Neural cell (in vitro differentiated cells): ENCODE data around the gene GANC. TPM values are rescaled to one million over a fixed set of nuclear protein-coding genes. Genes with fewer than 3 reads are reported as not detected.
A peak's percentile ranks its signal among the peaks of the same experiment; 100 is the strongest.

Source experiments
- H2AFZ ChIP-seq: fragments of 200-600, 300-800 bp; sonication (generic), shearing (Covaris generic); 2 replicates; pipeline ENCODE4 v1.6.0; 2014; ENCODE audit warnings: low read depth, mild to moderate bottlenecking, antibody characterized with exemption, low read length, moderate library complexity
- H3F3A ChIP-seq: fragments of 200-600 bp; shearing (Covaris generic); 2 replicates; pipeline ENCODE4 v1.6.1; 2016; ENCODE audit warnings: mild to moderate bottlenecking, moderate library complexity, mixed read lengths, antibody characterized with exemption, low read length; ENCODE audit not compliant: insufficient read depth, poor library complexity, severe bottlenecking
- H3K27ac ChIP-seq: fragments of 200-600, 300-800 bp; sonication (generic), shearing (Covaris generic); 2 replicates; pipeline ENCODE4 v1.5.1; 2014; ENCODE audit warnings: mild to moderate bottlenecking, low read length, moderate library complexity
- H3K27me3 ChIP-seq: fragments of 300-800, 200-600 bp; sonication (generic), shearing (Covaris generic); 2 replicates; pipeline ENCODE4 v1.6.0; 2014; ENCODE audit warnings: mild to moderate bottlenecking, low read depth, low read length, moderate library complexity; ENCODE audit not compliant: insufficient read depth
- H3K36me3 ChIP-seq: fragments of 300-800, 200-600 bp; sonication (generic), shearing (Covaris generic); 2 replicates; pipeline ENCODE4 v1.5.1; 2014; ENCODE audit warnings: mild to moderate bottlenecking, antibody characterized with exemption, low read length, moderate library complexity; ENCODE audit not compliant: insufficient read depth
- H3K4me2 ChIP-seq: fragments of 300-800, 200-600 bp; sonication (generic), shearing (Covaris generic); 2 replicates; pipeline ENCODE4 v1.6.0; 2014; ENCODE audit warnings: mild to moderate bottlenecking, low read length
- H3K4me3 ChIP-seq: fragments of 300-800, 200-600 bp; sonication (generic), shearing (Covaris generic); 2 replicates; pipeline ENCODE4 v1.5.1; 2014; ENCODE audit warnings: mild to moderate bottlenecking, low read length, moderate library complexity
- H3K79me2 ChIP-seq: fragments of 200-600 bp; shearing (Covaris generic); replicated peaks from 2 replicates; pipeline ENCODE4 v1.6.0; 2014; ENCODE audit warnings: mild to moderate bottlenecking, low read length, moderate library complexity; ENCODE audit not compliant: insufficient read depth
- H3K9ac ChIP-seq: fragments of 300-800, 200-600 bp; sonication (generic), shearing (Covaris generic); 2 replicates; pipeline ENCODE4 v1.6.1; 2016; ENCODE audit warnings: mild to moderate bottlenecking, low read length, mixed read lengths
- H3K9me2 ChIP-seq: fragments of 200-600 bp; shearing (Covaris generic); 2 replicates; pipeline ENCODE4 v1.6.1; 2016; ENCODE audit warnings: mild to moderate bottlenecking, low read length, mixed read lengths; ENCODE audit not compliant: insufficient read depth
- H3K9me3 ChIP-seq: fragments of 200-600, 300-800 bp; sonication (generic), shearing (Covaris generic); 2 replicates; pipeline ENCODE4 v1.6.1; 2016; ENCODE audit warnings: mild to moderate bottlenecking, mixed run types, low read length, moderate library complexity, mixed read lengths
- H4K20me1 ChIP-seq: fragments of 200-600 bp; shearing (Covaris generic); 2 replicates; pipeline ENCODE4 v1.6.1; 2016; ENCODE audit warnings: mild to moderate bottlenecking, mixed run types; ENCODE audit not compliant: insufficient read depth
- CTCF ChIP-seq: fragments of 450-650 bp; IDR thresholded peaks from 2 replicates; pipeline ENCODE4 v1.5.1; 2014; ENCODE audit warnings: antibody characterized with exemption, mild to moderate bottlenecking, moderate library complexity; ENCODE audit not compliant: poor library complexity, severe bottlenecking
- EP300 ChIP-seq: fragments of 450-650 bp; conservative IDR thresholded peaks from 2 replicates; pipeline ENCODE4 v1.6.1; 2014; ENCODE audit warnings: antibody characterized with exemption, mild to moderate bottlenecking, moderate library complexity; ENCODE audit not compliant: poor library complexity, severe bottlenecking
- EZH2 ChIP-seq: fragments of 200-600, 300-800 bp; shearing (Covaris generic), sonication (generic); IDR thresholded peaks from 2 replicates; pipeline ENCODE4 v1.6.1; 2014; ENCODE audit warnings: antibody characterized with exemption, low read length, borderline replicate concordance, mild to moderate bottlenecking; ENCODE audit not compliant: insufficient read depth, poor library complexity, severe bottlenecking
- MXI1 ChIP-seq: fragments of 450-650 bp; conservative IDR thresholded peaks from 2 replicates; pipeline ENCODE4 v1.6.1; 2014; ENCODE audit warnings: antibody characterized with exemption, mild to moderate bottlenecking; ENCODE audit not compliant: poor library complexity, severe bottlenecking
- POLR2AphosphoS5 ChIP-seq: IDR thresholded peaks from 2 replicates; pipeline ENCODE4 v1.6.1; 2012
- RAD21 ChIP-seq: fragments of 450-650 bp; conservative IDR thresholded peaks from 2 replicates; pipeline ENCODE4 v1.6.1; 2014; ENCODE audit warnings: antibody characterized with exemption, mild to moderate bottlenecking, moderate library complexity
- REST ChIP-seq: IDR thresholded peaks from 2 replicates; pipeline ENCODE4 v1.6.1; 2012; ENCODE audit warnings: borderline replicate concordance
- SMC3 ChIP-seq: fragments of 450-650 bp; conservative IDR thresholded peaks from 2 replicates; pipeline ENCODE4 v1.6.1; 2014; ENCODE audit warnings: antibody characterized with exemption, mild to moderate bottlenecking, moderate library complexity; ENCODE audit not compliant: poor library complexity
- TAF1 ChIP-seq: IDR thresholded peaks from 2 replicates; pipeline ENCODE4 v1.6.1; 2012; ENCODE audit warnings: low read depth
- polyA plus RNA-seq: library from polyadenylated mRNA; depleted of rRNA; stranded (reverse); fragments of >200 nt; gene quantifications from 2 replicates; pipeline ENCODE4 v1.2.3, GENCODE V29; 2014

Gene GANC
- polyA plus RNA-seq, 1 donor from 2014 or later: 6.0 TPM

GRCh38 chr15:42273900-42274701 lies 1.1 kb downstream of the GANC start:
- Histone ChIP-seq H3K9ac (peak overlapping the region; percentile 86), H4K20me1 (no peaks in the 10 kb centered on the region), H3K27ac (peak overlapping the region; percentile 89), H3K36me3 (no peaks in the 10 kb centered on the region), H3K27me3 (no peaks in the 10 kb centered on the region), H3K79me2 (peaks cover 32% of the 10 kb centered on the region), H3F3A (no peaks in the 10 kb centered on the region), H3K4me3 (peak overlapping the region; percentile 84), H3K9me3 (no peaks in the 10 kb centered on the region), H2AFZ (peak overlapping the region; percentile 96), H3K9me2 (no peaks in the 10 kb centered on the region), H3K4me2 (peak overlapping the region; percentile 76)
- TF ChIP-seq EZH2 (no peak), RAD21 (no peak), EP300 (no peak), TAF1 (no peak), REST (no peak), SMC3 (no peak), CTCF (no peak), MXI1 (no peak), POLR2AphosphoS5 (no peak)

GRCh38 chr15:42274702-42274989 lies 1.6 kb downstream of the GANC start:
- Histone ChIP-seq H3K9me3 (no peaks in the 10 kb centered on the region), H3K4me2 (no peak overlapping the region), H3K36me3 (no peaks in the 10 kb centered on the region), H3K4me3 (no peak overlapping the region), H3K9me2 (no peaks in the 10 kb centered on the region), H4K20me1 (no peaks in the 10 kb centered on the region), H3K27ac (no peak overlapping the region), H3K9ac (no peak overlapping the region), H3F3A (no peaks in the 10 kb centered on the region), H2AFZ (no peak overlapping the region), H3K27me3 (no peaks in the 10 kb centered on the region), H3K79me2 (peaks cover 29% of the 10 kb centered on the region)
- TF ChIP-seq POLR2AphosphoS5 (no peak), REST (no peak), RAD21 (no peak), MXI1 (no peak)
